ENCODE measurements around the gene ILKAP. TPM values are rescaled to one million over a fixed set of nuclear protein-coding genes. Genes with fewer than 3 reads are reported as not detected.

ILKAP gene
- total RNA-seq, 1 experiment from 2014 or later: 41.5 TPM

- no peak for DNase-seq
- no peaks in the 10 kb centered on the region for H4K20me1 ChIP-seq (ENCODE audit: control insufficient read depth, insufficient read depth, insufficient read length)
- Mint-ChIP-seq H3K4me3 (no peak overlapping the region), H3K27me3 (ENCODE audit: low read depth) (no peaks in the 10 kb centered on the region; the same call in 1 of the 2 replicates), H3K27ac (no peak overlapping the region), H3K4me1 (peaks cover 0 to 2% of the 10 kb centered on the region in 2 experiments; a peak in 2 of 4 replicates), H3K36me3 (ENCODE audit: insufficient read depth in 1 of 3, low read depth in 3 of 3) (peaks cover 6 to 36% (median 19%) of the 10 kb centered on the region in 3 experiments; a peak in 6 of 7 replicates), H3K9me3 (no peaks in the 10 kb centered on the region)
- no peak overlapping the region for H2BK15ac ChIP-seq (ENCODE audit: low read depth, low read length)
- no CpG with 5 or more reads among the region's 11 CpGs for WGBS (ENCODE audit: extremely low coverage, insufficient read length, low lambda C conversion rate)
- H3K4me1 ChIP-seq (ENCODE audit: insufficient read depth, low read length): no peaks in the 10 kb centered on the region
- no peaks in the 10 kb centered on the region for H3K9me3 ChIP-seq (ENCODE audit: control insufficient read depth, low read depth, low read length)
- no peak overlapping the region for H4K5ac ChIP-seq (ENCODE audit: insufficient read length, low read depth, low read length)
- H3K23ac ChIP-seq (ENCODE audit: insufficient read length, low read depth, low read length): no peak overlapping the region
- no peak overlapping the region for H2BK20ac ChIP-seq (ENCODE audit: low read depth, low read length, poor library complexity, severe bottlenecking)
- H3K14ac ChIP-seq (ENCODE audit: insufficient read depth, low read length): no peak overlapping the region
- no peak for TF ChIP-seq CTCF (conservative IDR thresholded peaks at IDR 0.05)
- H3K4ac ChIP-seq (ENCODE audit: low read depth, low read length): no peak overlapping the region
- H2BK120ac ChIP-seq (ENCODE audit: low read depth, low read length, poor library complexity, severe bottlenecking): no peak overlapping the region
- H2AK5ac ChIP-seq (ENCODE audit: insufficient read length, low read length): no peak overlapping the region
- no peak overlapping the region for H3K56ac ChIP-seq (ENCODE audit: insufficient read length, low read depth, low read length)
- H4K91ac ChIP-seq (ENCODE audit: insufficient read length, low read depth, low read length): no peak overlapping the region
- no peak overlapping the region for H2BK12ac ChIP-seq (ENCODE audit: insufficient read length, low read depth, low read length)
- no peaks in the 10 kb centered on the region for H3K23me2 ChIP-seq (ENCODE audit: insufficient read length, low read depth, low read length, poor library complexity, severe bottlenecking)
- no peak overlapping the region for H3K18ac ChIP-seq (ENCODE audit: insufficient read length, low read depth, low read length)
- no peaks in the 10 kb centered on the region for H3K27me3 ChIP-seq (ENCODE audit: insufficient read depth, low read length)
- no peak overlapping the region for H3T11ph ChIP-seq (ENCODE audit: low read length)
- no peak overlapping the region for H2BK5ac ChIP-seq (ENCODE audit: insufficient read length, low read length)
- no peak overlapping the region for H2AFZ ChIP-seq (ENCODE audit: low read length)
- H3K9ac ChIP-seq (ENCODE audit: extremely low read depth, insufficient read length, low read length): no peak overlapping the region
- H3K79me1 ChIP-seq (ENCODE audit: insufficient read depth, low read depth, low read length, poor library complexity, severe bottlenecking): no peaks in the 10 kb centered on the region
- no peak overlapping the region for H3K4me2 ChIP-seq (ENCODE audit: insufficient read depth, insufficient read length, low read length)
- no peaks in the 10 kb centered on the region for H3K79me2 ChIP-seq (ENCODE audit: insufficient read depth, low read length)
- no peak overlapping the region for H3K27ac ChIP-seq (ENCODE audit: insufficient read length, low read depth, low read length)
- H4K8ac ChIP-seq (replicated peaks; ENCODE audit: insufficient read length, low read depth, low read length): no peak overlapping the region
Observed at GRCh38 chr2:238251986-238252385, 48.5 kb upstream of the ILKAP start.

Data from H9 (cell line).